CD4-positive, alpha-beta T cell treated with Interferon alpha-2 for 1 hour (primary cell): ENCODE results near the gene MTHFD1L.
"Not testable (repeated sequence)": the region's sequence is repeated elsewhere in the genome, so short reads cannot be mapped to it uniquely, and the experiment has no call there.

Experiments
- DNase-seq, 2 donors: peaks; one replicate each; pipeline ENCODE4 v3.0.0-alpha.2; 2020 to 2022

The MTHFD1L gene

GRCh38 chr6:150865406-150866146 is at the start of gene MTHFD1L:
Gene MTHFD1L (plus strand): TSS chr6:150865702. CDS start chr6:150865823, 121 bp downstream.
- DNase-seq, result peak; percentile 66 to 76

DNA sequence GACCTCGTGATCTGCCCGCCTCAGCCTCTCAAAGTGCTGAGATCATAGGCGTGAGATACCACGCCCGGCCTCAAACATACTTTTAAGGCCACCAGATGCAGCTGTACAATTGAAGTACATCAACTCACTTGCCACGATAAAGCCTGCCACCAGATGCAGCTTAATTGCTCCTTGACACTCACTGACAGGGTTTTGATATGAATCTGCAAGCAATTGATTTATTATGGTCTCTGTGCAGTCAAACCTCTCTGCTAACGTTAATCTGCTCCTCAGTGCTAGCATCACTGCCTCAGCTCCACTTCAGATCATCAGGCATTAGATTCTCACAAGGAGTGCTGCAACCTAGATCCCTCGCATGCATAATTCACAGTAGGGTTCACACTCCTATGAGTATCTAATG is 48.9 kb upstream of the MTHFD1L start:
- not testable (repeated sequence) for DNase-seq

DNA sequence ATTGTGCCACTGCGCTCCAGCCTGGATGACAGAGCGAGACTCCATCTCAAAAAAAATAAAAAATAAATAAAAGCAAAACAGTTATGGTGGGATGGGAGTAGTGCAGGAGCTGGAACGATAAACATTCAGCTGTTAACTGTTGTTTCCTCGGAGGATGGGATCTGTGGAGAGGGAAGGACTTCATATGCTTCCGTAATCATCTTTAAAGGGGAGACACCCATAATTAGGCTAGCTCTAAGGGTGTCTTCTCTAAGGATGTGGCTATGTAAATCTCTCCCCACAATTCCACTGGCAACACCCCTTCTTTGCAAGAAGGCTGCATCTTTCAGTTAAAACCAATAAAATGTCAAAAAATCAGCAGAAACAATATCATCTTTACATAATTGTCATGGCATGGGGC is 42.6 kb upstream of the MTHFD1L start:
- DNase-seq, result no peak

DNA sequence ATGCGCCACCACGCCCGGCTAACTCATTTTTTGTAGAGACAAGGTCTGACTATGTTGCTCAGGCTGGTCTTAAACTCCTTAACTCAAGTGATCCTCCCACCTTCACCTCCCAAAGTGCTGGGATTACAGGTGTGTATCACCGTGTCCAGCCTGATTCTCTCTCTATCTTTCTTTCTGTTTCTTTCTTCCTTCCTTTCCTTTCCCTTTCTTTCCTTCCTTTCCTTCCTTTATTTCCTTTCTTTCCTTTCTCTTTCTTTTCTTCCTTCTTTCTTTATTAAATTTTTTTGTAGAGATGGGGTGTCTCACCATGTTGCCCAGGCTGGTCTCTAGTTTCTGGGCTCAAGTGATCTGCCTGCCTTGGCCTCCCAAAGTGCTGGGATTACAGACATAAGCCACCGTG is 38.7 kb upstream of the MTHFD1L start:
- DNase-seq, result no peak

DNA sequence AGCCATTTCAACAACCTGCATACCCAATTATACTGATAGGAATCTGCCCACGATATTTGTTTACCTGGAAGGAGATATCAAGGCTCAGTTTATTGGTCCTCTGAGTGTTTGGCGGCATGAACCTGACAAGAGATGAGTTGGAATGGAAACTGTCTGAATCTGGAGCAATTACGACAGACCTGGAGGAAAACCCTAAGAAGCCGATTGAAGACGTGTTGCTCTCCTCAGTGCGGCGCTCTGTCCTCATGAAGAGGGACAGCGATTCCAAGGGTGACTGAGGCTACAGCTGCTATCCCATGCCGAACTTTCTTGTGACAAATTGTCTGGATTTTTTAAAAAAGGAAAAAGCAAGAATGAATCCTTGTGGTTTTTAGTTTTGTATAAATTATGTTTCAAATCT is 37.4 kb upstream of the MTHFD1L start:
- not testable (repeated sequence) for DNase-seq

DNA sequence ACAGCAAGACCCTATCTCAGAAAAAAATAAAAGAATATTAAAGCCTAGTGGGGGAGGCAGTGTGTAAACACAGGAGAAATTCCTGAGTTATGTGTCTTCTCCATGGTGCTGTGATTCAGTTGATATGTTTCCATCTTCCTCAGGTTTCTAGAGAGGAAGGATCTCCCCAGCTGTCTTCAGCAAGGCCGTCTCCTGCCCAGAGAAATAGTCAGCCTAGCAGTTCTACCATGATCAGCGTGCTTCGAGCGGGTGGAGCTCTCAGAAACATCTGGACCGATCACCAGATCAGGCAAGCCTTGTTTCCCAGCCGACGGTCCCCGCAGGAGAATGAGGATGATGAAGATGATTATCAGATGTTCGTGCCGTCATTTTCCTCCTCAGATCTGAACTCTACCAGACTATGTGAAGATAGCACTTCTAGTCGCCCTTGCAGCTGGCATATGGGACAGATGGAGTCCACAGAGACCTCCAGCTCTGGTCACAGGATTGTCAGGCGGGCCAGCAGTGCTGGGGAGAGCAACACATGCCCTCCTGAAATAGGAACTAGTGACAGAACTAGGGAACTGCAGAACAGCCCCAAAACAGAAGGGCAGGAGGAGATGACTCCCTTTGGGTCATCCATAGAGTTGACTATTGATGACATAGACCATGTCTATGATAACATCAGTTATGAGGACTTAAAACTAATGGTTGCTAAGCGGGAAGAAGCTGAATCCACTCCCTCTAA is 34.9 kb upstream of the MTHFD1L start:
- DNase-seq, result no peak

DNA sequence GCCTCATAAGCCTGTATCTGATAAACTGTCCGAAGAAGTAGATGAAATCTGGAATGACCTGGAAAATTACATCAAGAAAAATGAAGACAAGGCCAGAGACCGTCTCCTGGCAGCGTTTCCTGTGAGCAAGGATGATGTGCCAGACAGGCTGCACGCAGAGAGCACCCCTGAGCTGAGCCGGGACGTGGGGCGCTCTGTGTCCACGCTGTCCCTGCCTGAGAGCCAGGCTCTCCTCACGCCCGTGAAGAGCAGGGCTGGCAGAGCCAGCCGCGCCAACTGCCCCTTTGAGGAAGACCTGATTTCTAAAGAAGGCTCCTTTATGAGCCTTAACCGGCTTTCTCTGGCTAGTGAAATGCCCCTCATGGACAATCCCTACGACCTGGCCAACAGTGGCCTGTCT is 33.9 kb upstream of the MTHFD1L start:
- DNase-seq, result no peak

DNA sequence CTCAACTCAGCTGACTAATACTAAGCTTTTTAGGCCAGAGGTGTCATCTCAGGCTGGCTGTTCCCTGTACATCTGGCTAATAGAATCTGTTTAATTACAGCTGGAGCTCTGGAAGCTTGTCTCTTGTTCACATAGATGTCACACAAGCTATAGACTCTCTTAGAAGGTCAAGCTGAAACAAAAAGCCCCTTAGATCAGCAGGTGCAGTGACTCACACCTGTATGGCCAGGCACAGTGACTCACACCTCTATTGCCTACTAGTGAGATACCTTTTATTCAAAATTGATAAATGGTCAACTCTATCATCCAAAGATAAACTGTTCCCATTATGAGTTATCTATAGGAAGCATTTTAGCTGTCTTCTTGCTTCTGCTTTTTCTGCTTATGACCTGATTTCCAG is 29.9 kb upstream of the MTHFD1L start:
- DNase-seq, result no peak

DNA sequence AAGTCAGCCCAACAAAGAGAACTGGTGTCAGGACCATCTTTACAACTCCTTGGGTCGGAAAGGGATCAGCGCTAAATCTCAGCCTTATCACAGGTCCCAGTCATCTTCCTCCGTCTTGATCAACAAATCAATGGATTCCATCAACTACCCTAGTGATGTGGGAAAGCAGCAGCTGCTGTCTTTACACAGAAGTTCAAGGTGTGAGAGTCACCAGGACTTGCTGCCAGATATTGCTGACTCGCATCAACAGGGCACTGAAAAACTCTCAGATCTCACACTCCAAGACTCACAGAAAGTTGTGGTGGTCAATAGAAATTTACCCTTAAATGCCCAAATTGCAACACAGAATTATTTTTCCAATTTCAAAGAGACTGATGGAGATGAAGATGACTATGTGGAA is 25.3 kb upstream of the MTHFD1L start:
- no peak for DNase-seq

GRCh38 chr6:150841189-150841588 is 24.3 kb upstream of the MTHFD1L start:
- no peak for DNase-seq

- DNase-seq, result no peak
Observed at GRCh38 chr6:150841697-150842096, 23.8 kb upstream of the MTHFD1L start.

GRCh38 chr6:150844371-150844770 is 21.1 kb upstream of the MTHFD1L start:
- DNase-seq, result no peak

DNA sequence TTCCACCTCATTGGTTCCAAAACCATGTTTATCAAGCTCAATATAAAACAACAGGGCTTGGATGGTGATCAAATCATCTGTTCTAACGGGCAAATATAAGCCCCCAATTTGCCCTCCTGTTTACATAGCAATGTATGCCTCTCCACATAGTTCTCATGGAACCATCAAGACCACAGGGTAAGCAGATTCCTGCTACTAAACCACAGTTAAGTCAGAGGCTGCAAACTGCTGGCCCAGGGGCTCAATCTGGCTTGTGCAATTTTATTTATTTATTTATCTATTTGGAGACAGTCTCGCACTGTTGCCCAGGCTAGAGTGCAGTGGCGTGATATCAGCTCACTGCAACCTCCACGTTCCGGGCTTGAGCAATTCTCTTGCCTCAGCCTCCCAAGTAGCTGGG is 18.9 kb upstream of the MTHFD1L start:
- DNase-seq, result no peak

- no peak for DNase-seq
Observed at GRCh38 chr6:150848400-150848799, 17.1 kb upstream of the MTHFD1L start.

GRCh38 chr6:150854392-150854791 is 11.1 kb upstream of the MTHFD1L start:
- DNase-seq, result not testable (repeated sequence)

- not testable (repeated sequence) for DNase-seq
Observed at GRCh38 chr6:150855171-150855570, 10.3 kb upstream of the MTHFD1L start.

DNA sequence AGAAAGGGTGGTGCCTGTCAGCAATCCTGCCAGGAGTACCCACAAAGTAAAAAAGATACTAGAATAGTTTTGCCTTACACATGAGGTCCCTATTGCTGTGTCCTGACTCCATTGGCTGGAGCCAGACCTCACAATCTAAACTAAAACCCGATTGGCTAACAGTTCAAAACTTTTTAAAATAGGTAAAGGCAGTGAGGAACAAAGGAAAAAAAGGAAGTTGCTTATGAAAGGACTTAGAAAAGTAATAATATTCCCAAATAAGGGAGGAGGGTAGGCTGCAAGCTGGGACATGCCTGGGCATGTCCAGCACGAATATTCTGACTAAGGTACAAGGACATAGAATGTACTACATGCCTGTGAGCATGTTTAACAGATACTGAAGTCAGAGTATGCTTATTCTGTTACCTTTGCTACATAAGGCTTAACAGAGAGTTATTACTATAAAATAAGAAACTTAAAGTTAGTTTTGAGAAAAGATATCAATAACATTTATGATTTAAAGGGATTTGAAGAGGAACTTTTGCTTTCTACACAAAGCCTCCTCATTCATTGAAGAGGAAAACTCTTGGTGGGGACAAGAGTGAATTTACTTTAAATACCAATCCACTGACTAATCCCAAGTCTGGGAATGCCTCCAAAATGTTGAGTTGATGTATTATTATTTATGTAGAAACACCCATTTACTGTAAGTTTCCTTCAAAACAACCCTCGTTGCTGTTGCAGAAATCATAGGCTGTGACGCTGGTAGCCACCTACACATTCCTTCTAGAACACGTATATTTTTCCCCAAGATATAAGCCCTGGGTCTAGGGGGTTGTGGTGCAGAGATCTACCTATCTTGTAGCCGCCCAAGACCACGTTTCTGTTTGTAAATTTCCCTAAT is 8.2 kb upstream of the MTHFD1L start:
- DNase-seq, result no peak

GRCh38 chr6:150857945-150858308 is 7.6 kb upstream of the MTHFD1L start:
- no peak for DNase-seq

DNA sequence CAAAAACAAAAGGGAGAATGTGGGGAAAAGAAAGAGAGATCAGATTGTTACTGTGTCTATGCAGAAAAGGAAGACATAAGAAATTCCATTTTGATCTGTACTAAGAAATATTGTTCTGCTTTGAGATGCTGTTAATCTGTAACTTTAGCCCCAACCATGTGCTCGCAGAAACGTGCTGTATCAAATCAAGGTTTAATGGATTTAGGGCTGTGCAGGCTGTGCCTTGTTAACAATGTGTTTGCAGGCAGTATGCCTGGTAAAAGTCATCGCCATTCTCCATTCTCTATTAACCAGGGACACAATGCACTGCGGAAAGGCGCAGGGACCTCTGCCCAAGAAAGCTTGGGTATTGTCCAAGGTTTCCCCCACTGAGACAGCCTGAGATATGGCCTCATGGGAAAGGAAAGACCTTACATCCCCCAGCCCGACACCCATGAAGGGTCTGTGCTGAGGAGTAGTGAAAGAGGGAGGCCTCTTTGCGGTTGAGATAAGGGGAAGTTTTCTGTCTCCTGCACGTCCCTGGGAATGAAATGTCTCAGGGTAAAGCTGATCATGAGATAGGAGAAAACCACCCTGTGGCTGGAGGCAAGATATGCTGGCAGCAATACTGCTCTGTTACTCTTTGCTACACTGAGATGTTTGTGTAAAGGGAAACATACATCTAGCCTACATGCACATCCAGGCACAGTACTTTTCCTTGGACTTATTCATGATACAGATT is 3.9 kb upstream of the MTHFD1L start:
- DNase-seq, result not testable (repeated sequence)

GRCh38 chr6:150863213-150863928 is 2.1 kb upstream of the MTHFD1L start:
- no peak for DNase-seq

DNA sequence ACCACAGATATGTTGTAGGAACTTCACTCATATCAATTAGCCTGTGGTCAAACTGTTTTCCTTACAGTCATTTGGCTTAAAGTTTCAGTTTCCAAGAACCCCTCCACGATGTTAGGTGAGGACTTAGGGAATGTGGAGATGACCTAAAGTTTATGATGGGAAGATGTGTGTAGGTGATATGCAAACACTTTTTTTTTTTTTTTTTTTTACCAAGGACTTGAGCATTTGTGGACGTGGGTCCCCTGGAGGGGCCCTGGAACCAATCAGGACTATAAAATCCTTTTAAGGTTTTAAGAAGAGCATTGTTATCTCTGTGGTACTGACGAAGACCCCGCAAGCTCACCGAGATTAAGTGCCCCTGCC is 478 bp upstream of the MTHFD1L start:
- no peak for DNase-seq
